Measurements from ENCODE around the gene PRDX5. TPM values are rescaled to one million over a fixed set of nuclear protein-coding genes. Genes with fewer than 3 reads are reported as not detected.

PRDX5 gene
- total and polyA plus RNA-seq, 9 of the 15 experiments (the other 6 are each of a cell fraction or from before 2014, with no cell fraction given), result 40.8 to 327 (median 204) TPM

GRCh38 chr11:64269540-64270220, 48.2 kb upstream of the PRDX5 start (continued):
- TF ChIP-seq, protein P1, sequence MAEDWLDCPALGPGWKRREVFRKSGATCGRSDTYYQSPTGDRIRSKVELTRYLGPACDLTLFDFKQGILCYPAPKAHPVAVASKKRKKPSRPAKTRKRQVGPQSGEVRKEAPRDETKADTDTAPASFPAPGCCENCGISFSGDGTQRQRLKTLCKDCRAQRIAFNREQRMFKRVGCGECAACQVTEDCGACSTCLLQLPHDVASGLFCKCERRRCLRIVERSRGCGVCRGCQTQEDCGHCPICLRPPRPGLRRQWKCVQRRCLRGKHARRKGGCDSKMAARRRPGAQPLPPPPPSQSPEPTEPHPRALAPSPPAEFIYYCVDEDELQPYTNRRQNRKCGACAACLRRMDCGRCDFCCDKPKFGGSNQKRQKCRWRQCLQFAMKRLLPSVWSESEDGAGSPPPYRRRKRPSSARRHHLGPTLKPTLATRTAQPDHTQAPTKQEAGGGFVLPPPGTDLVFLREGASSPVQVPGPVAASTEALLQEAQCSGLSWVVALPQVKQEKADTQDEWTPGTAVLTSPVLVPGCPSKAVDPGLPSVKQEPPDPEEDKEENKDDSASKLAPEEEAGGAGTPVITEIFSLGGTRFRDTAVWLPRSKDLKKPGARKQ (CRISPR knock-in tag; IDR thresholded peaks at IDR 0.05), result no peak
- no peak for TF ChIP-seq HNRNPUL1 (IDR thresholded peaks at IDR 0.05; ENCODE audit: low read length)
- peak; percentile 83; the same call in 1 of the 2 replicates for TF ChIP-seq HBP1 (CRISPR knock-in tag; IDR thresholded peaks at IDR 0.05)
- peak; percentile 100 for TF ChIP-seq ELF2 (CRISPR knock-in tag; IDR thresholded peaks at IDR 0.05)
- no peak for TF ChIP-seq ZNF551 (CRISPR knock-in tag; IDR thresholded peaks at IDR 0.05)
- no peak for TF ChIP-seq SNAPC5 (CRISPR knock-in tag; IDR thresholded peaks at IDR 0.05)
- TF ChIP-seq ZC3H11A (IDR thresholded peaks at IDR 0.05; ENCODE audit: low read depth, low read length), result peak; percentile 15; the same call in 1 of the 2 replicates
- TF ChIP-seq ZFX (CRISPR knock-in tag; IDR thresholded peaks at IDR 0.05), result peak; percentile 90
- TF ChIP-seq TBP (optimal IDR thresholded peaks at IDR 0.05; ENCODE audit: low read depth, low read length), result peak; percentile 75
- TF ChIP-seq POLR3G (IDR thresholded peaks at IDR 0.05; ENCODE audit: extremely low read depth, insufficient read length, insufficient replicate concordance), result no peak
- TF ChIP-seq, protein P2, sequence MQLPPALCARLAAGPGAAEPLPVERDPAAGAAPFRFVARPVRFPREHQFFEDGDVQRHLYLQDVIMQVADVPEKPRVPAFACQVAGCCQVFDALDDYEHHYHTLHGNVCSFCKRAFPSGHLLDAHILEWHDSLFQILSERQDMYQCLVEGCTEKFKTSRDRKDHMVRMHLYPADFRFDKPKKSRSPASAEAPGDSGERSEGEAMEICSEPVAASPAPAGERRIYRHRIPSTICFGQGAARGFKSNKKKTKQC (CRISPR knock-in tag; IDR thresholded peaks at IDR 0.05), result peak; percentile 66; the same call in 1 of the 2 replicates
- TF ChIP-seq MAFF (IDR thresholded peaks at IDR 0.05; ENCODE audit: low read length), result 0 out of 2 replicates have a peak, but pooled peaks have one; percentile 8
